Liver (tissue), 9 donors: Measurements from ENCODE around the gene TRIP12. TPM values are rescaled to one million over a fixed set of nuclear protein-coding genes. Genes with fewer than 3 reads are reported as not detected.
"Not testable (repeated sequence)": the region's sequence is repeated elsewhere in the genome, so short reads cannot be mapped to it uniquely, and the experiment has no call there.

Source experiments
- DNase-seq: peaks from one replicate; pipeline ENCODE4 v3.0.0-alpha.2; 2017; ENCODE audit warnings: low spot score
- H3K27ac ChIP-seq, 2 donors: one replicate each; pipeline ENCODE4 v1.7.0; 2013; ENCODE audit warnings: inconsistent platforms in 2 of 2, low read length in 2 of 2, control low read depth in 1 of 2, low read depth in 1 of 2, mild to moderate bottlenecking in 1 of 2
- H3K27me3 ChIP-seq, 4 donors: one replicate each; pipeline versions ENCODE4 v1.6.1 to v1.7.0; 2013; ENCODE audit warnings: low read length in 3 of 4, inconsistent platforms in 1 of 4, mild to moderate bottlenecking in 1 of 4, moderate library complexity in 1 of 4; ENCODE audit not compliant: control insufficient read depth in 4 of 4, insufficient read depth in 4 of 4
- H3K36me3 ChIP-seq, 4 donors: one replicate each; pipeline versions ENCODE4 v1.6.1 to v1.7.0; 2013; ENCODE audit warnings: low read length in 3 of 4, mild to moderate bottlenecking in 3 of 4, low read depth in 1 of 4, moderate library complexity in 1 of 4; ENCODE audit not compliant: control insufficient read depth in 4 of 4, insufficient read depth in 3 of 4
- H3K4me1 ChIP-seq, 4 donors: one replicate each; pipeline versions ENCODE4 v1.6.1 to v1.7.0; 2013; ENCODE audit warnings: low read length in 3 of 4, mild to moderate bottlenecking in 3 of 4, moderate library complexity in 1 of 4; ENCODE audit not compliant: control insufficient read depth in 4 of 4, insufficient read depth in 4 of 4
- H3K4me3 ChIP-seq, 3 donors: one replicate each; pipeline versions ENCODE4 v1.6.1 to v1.7.0; 2013; ENCODE audit warnings: low read length in 3 of 3, control low read depth in 1 of 3, low read depth in 1 of 3, mild to moderate bottlenecking in 1 of 3
- H3K9ac ChIP-seq, 2 donors: one replicate each; pipeline ENCODE4 v1.7.0; 2013; ENCODE audit warnings: low read length in 2 of 2, mild to moderate bottlenecking in 2 of 2, moderate library complexity in 2 of 2, control low read depth in 1 of 2, low read depth in 1 of 2
- H3K9me3 ChIP-seq, 4 donors: one replicate each; pipeline versions ENCODE4 v1.6.1 to v1.7.0; 2013; ENCODE audit warnings: low read length in 3 of 4; ENCODE audit not compliant: control insufficient read depth in 4 of 4
- ATF3 ChIP-seq: IDR thresholded peaks from 2 replicates; pipeline ENCODE4 v1.6.1; 2016; ENCODE audit warnings: antibody characterized with exemption
- CTCF ChIP-seq: fragments of 150-350 bp; IDR thresholded peaks from 2 replicates; pipeline ENCODE4 v1.5.1; 2017; ENCODE audit warnings: improper control_type of control experiment, low read depth, low read length; ENCODE audit not compliant: missing input control
- EGR1 ChIP-seq, 2 donors: IDR thresholded peaks; 2 replicates each; pipeline ENCODE4 v1.6.1; 2016 to 2018; ENCODE audit warnings: antibody characterized with exemption in 2 of 2, low read depth in 2 of 2
- FOXA2 ChIP-seq: IDR thresholded peaks from 2 replicates; pipeline ENCODE4 v1.6.1; 2016; ENCODE audit warnings: antibody characterized with exemption
- GABPA ChIP-seq, 2 donors: IDR thresholded peaks in 1 of 2; conservative IDR thresholded peaks in 1 of 2; 2 replicates each; pipeline ENCODE4 v1.6.1; 2016; ENCODE audit warnings: antibody characterized with exemption in 2 of 2, mild to moderate bottlenecking in 1 of 2, moderate library complexity in 1 of 2
- HNF4A ChIP-seq, 2 donors: conservative IDR thresholded peaks; 2 replicates each; pipeline ENCODE4 v1.6.1; 2016; ENCODE audit warnings: antibody characterized with exemption in 2 of 2, mild to moderate bottlenecking in 2 of 2
- JUND ChIP-seq, 2 donors: IDR thresholded peaks; 2 replicates each; pipeline ENCODE4 v1.6.1; 2016; ENCODE audit warnings: antibody characterized with exemption in 2 of 2
- MAX ChIP-seq: IDR thresholded peaks from 2 replicates; pipeline ENCODE4 v1.6.1; 2016; ENCODE audit warnings: antibody characterized with exemption
- NR2F2 ChIP-seq: IDR thresholded peaks from 2 replicates; pipeline ENCODE4 v1.6.1; 2016; ENCODE audit warnings: antibody characterized with exemption
- REST ChIP-seq: IDR thresholded peaks from 2 replicates; pipeline ENCODE4 v1.6.1; 2016; ENCODE audit warnings: antibody characterized with exemption, mild to moderate bottlenecking
- RXRA ChIP-seq, 2 donors: IDR thresholded peaks; 2 replicates each; pipeline ENCODE4 v1.6.1; 2017 to 2018; ENCODE audit warnings: antibody characterized with exemption in 2 of 2, mild to moderate bottlenecking in 1 of 2
- SP1 ChIP-seq: IDR thresholded peaks from 2 replicates; pipeline ENCODE4 v1.6.1; 2018; ENCODE audit warnings: antibody characterized with exemption, mild to moderate bottlenecking
- ZBTB33 ChIP-seq: IDR thresholded peaks from 2 replicates; pipeline ENCODE4 v1.6.1; 2016; ENCODE audit warnings: antibody characterized with exemption
- WGBS: extraction: QIAGEN DNeasy Blood & Tissue Kit; methylation state at CpG from one replicate; pipeline ENCODE4 v1.1.7; 2013; 5-methylcytosine and 5-hydroxymethylcytosine counted together
- polyA plus RNA-seq, 2 donors: library from polyadenylated mRNA; stranded (reverse) in 1 of 2; unstranded in 1 of 2; fragments of 200-250 nt in 1 of 2; fragments of >200 nt in 1 of 2; fragmentation: Nextera tagmentation in 1 of 2; extraction: Ambion mirVana in 1 of 2; gene quantifications; one replicate each; pipeline versions ENCODE4 v1.2.1 to v1.2.3, GENCODE V29; 2013 to 2015
- total RNA-seq, 2 donors: library from RNA; depleted of rRNA; stranded (reverse); fragments of >200 nt; gene quantifications; one replicate each; pipeline ENCODE4 v1.2.3, GENCODE V29; 2014
- donor health status: healthy.
- donor health status: healthy.
- donor health status: healthy.
- donor health status: healthy.
- donor health status: healthy.

Gene TRIP12
- total and polyA plus RNA-seq, 4 donors = 13.9 to 128 (median 67.4) TPM

- H3K27me3 ChIP-seq = no peaks in the 10 kb centered on the region
- H3K4me3 ChIP-seq = no peak overlapping the region
- H3K27ac ChIP-seq = no peak overlapping the region
- TF ChIP-seq HNF4A (conservative IDR thresholded peaks at IDR 0.05) (no peak), FOXA2 (no peak), MAX (no peak), JUND (IDR thresholded peaks at IDR 0.05) (no peak), ZBTB33 (no peak), ATF3 (no peak), SP1 (no peak), NR2F2 (no peak), EGR1 (IDR thresholded peaks at IDR 0.05; ENCODE audit: low read depth in 2 of 2) (no peak), GABPA (IDR thresholded peaks at IDR 0.05 in 1 of 2, conservative IDR thresholded peaks at IDR 0.05 in 1 of 2) (no peak), RXRA (IDR thresholded peaks at IDR 0.05) (no peak)
- H3K9me3 ChIP-seq = no peaks in the 10 kb centered on the region
- no peak for DNase-seq
- peaks cover 2 to 16% (median 13%) of the 10 kb centered on the region in 4 donors for H3K4me1 ChIP-seq
- H3K9ac ChIP-seq = no peak overlapping the region
- WGBS = 95% methylated on average over 1 of the region's 1 CpG
- peaks cover 6 to 56% (median 48%) of the 10 kb centered on the region in 4 donors for H3K36me3 ChIP-seq
Observed at GRCh38 chr2:229794636-229795035, 127.2 kb downstream of the TRIP12 start.

- not testable (repeated sequence) for H3K9ac ChIP-seq, H3K27ac ChIP-seq, H3K27me3 ChIP-seq, H3K4me3 ChIP-seq, H3K4me1 ChIP-seq, H3K9me3 ChIP-seq, DNase-seq
- peaks cover 5 to 54% (median 47%) of the 10 kb centered on the region in 4 donors for H3K36me3 ChIP-seq
- WGBS = 95% methylated on average over 11 of the region's 11 CpGs
Observed at GRCh38 chr2:229786289-229786688, 135.5 kb downstream of the TRIP12 start.

- no peaks in the 10 kb centered on the region for H3K9me3 ChIP-seq
- DNase-seq = no peak
- TF ChIP-seq ATF3 = no peak
- no peak for TF ChIP-seq REST
- TF ChIP-seq NR2F2 = no peak
- TF ChIP-seq GABPA (IDR thresholded peaks at IDR 0.05 in 1 of 2, conservative IDR thresholded peaks at IDR 0.05 in 1 of 2) = no peak
- no peak for TF ChIP-seq HNF4A (conservative IDR thresholded peaks at IDR 0.05)
- no peak for TF ChIP-seq FOXA2
- no peak for TF ChIP-seq MAX
- no peak for TF ChIP-seq SP1
- TF ChIP-seq ZBTB33 = no peak
- no peak for TF ChIP-seq CTCF
- peaks cover 2 to 43% (median 38%) of the 10 kb centered on the region in 4 donors for H3K36me3 ChIP-seq
- H3K4me3 ChIP-seq = no peak overlapping the region
- 95% methylated on average over 2 of the region's 2 CpGs for WGBS
- H3K9ac ChIP-seq = no peak overlapping the region
- H3K27me3 ChIP-seq = no peaks in the 10 kb centered on the region
- no peaks in the 10 kb centered on the region for H3K4me1 ChIP-seq
- H3K27ac ChIP-seq = no peak overlapping the region
Observed at GRCh38 chr2:229784791-229785190, 137.0 kb downstream of the TRIP12 start.
